HepG2 (cell line): ENCODE measurements around the gene MLYCD. TPM values are rescaled to one million over a fixed set of nuclear protein-coding genes. Genes with fewer than 3 reads are reported as not detected.

ENCODE experiments used
- ATF1 ChIP-seq: IDR thresholded peaks from 2 replicates; pipeline ENCODE4 v1.6.1; 2016; ENCODE audit warnings: mild to moderate bottlenecking, control low read depth
- ATF7 ChIP-seq, 2 experiments: fragments of 450-650 bp in 1 of 2; sonication (generic) in 1 of 2; formaldehyde crosslinking in 1 of 2; IDR thresholded peaks; 2 replicates each; pipeline versions ENCODE4 v1.4.0 to v1.6.1; 2016 to 2020; ENCODE audit warnings: antibody characterized with exemption in 1 of 2, mild to moderate bottlenecking in 1 of 2, missing genetic modification reagents in 1 of 2
- CTCF ChIP-seq: sonication (generic); formaldehyde crosslinking; IDR thresholded peaks from 2 replicates; pipeline ENCODE4 v1.5.0; 2020; ENCODE audit warnings: mild to moderate bottlenecking, missing genetic modification reagents, moderate library complexity
- ETS1 ChIP-seq: sonication (generic); formaldehyde crosslinking; IDR thresholded peaks from 2 replicates; pipeline ENCODE4 v1.4.0; 2020; ENCODE audit warnings: missing genetic modification reagents
- GATA4 ChIP-seq: sonication (generic); IDR thresholded peaks from 2 replicates; pipeline ENCODE4 v1.6.1; 2016; ENCODE audit warnings: antibody characterized with exemption, low read depth, borderline replicate concordance
- HNF1A ChIP-seq, 2 experiments: sonication (generic) in 1 of 2; formaldehyde crosslinking in 1 of 2; IDR thresholded peaks; 2 replicates each; pipeline versions ENCODE4 v1.4.0 to v1.6.1; 2016 to 2020; ENCODE audit warnings: borderline replicate concordance in 1 of 2, low read depth in 1 of 2, mild to moderate bottlenecking in 1 of 2, missing genetic modification reagents in 1 of 2
- HOXA3 ChIP-seq: sonication (generic); formaldehyde crosslinking; IDR thresholded peaks from 2 replicates; pipeline ENCODE4 v1.5.0; 2020; ENCODE audit warnings: missing genetic modification reagents
- IKZF5 ChIP-seq: IDR thresholded peaks from 2 replicates; pipeline ENCODE4 v1.6.1; 2018; ENCODE audit warnings: missing genetic modification reagents, mild to moderate bottlenecking, missing compliant biosample characterization
- LCORL ChIP-seq, 2 experiments: fragments of 450-650 bp in 1 of 2; sonication (generic) in 1 of 2; formaldehyde crosslinking in 1 of 2; IDR thresholded peaks; 2 replicates each; pipeline versions ENCODE4 v1.5.0 to v1.6.1; 2017 to 2020; ENCODE audit warnings: antibody characterized with exemption in 1 of 2, missing genetic modification reagents in 1 of 2
- MAFK ChIP-seq, 2 experiments: IDR thresholded peaks in 1 of 2; conservative IDR thresholded peaks in 1 of 2; 2 replicates each; pipeline ENCODE4 v1.6.1; 2011; ENCODE audit warnings: improper control_type of control experiment in 2 of 2, low read length in 2 of 2
- RXRB ChIP-seq: IDR thresholded peaks from 2 replicates; pipeline ENCODE4 v1.6.1; 2016; ENCODE audit warnings: borderline replicate concordance, missing genetic modification reagents, missing compliant biosample characterization
- TEF ChIP-seq: sonication (generic); formaldehyde crosslinking; IDR thresholded peaks from 2 replicates; pipeline ENCODE4 v1.5.0; 2020; ENCODE audit warnings: missing genetic modification reagents
- ZMYM3 ChIP-seq: sonication (generic); formaldehyde crosslinking; IDR thresholded peaks from 2 replicates; pipeline ENCODE4 v1.5.1; 2020; ENCODE audit warnings: mild to moderate bottlenecking, missing genetic modification reagents
- ZNF138 ChIP-seq: sonication (generic); formaldehyde crosslinking; IDR thresholded peaks from 2 replicates; pipeline ENCODE4 v1.5.0; 2020; ENCODE audit warnings: mild to moderate bottlenecking, low read depth, missing genetic modification reagents
- ZNF484 ChIP-seq: sonication (generic); formaldehyde crosslinking; IDR thresholded peaks from 2 replicates; pipeline ENCODE4 v1.5.1; 2020; ENCODE audit warnings: mild to moderate bottlenecking, low read depth, missing genetic modification reagents, borderline replicate concordance
- ZNF570 ChIP-seq: sonication (generic); formaldehyde crosslinking; IDR thresholded peaks from 2 replicates; pipeline ENCODE4 v1.4.0; 2020; ENCODE audit warnings: mild to moderate bottlenecking, missing genetic modification reagents, borderline replicate concordance
- ZNF605 ChIP-seq: sonication (generic); formaldehyde crosslinking; IDR thresholded peaks from 2 replicates; pipeline ENCODE4 v1.8.0; 2022; ENCODE audit warnings: mild to moderate bottlenecking, missing genetic modification reagents
- ZNF607 ChIP-seq: sonication (generic); formaldehyde crosslinking; IDR thresholded peaks from 2 replicates; pipeline ENCODE4 v1.5.1; 2020; ENCODE audit warnings: missing genetic modification reagents, mild to moderate bottlenecking, borderline replicate concordance
- ZNF878 ChIP-seq: sonication (generic); formaldehyde crosslinking; IDR thresholded peaks from 2 replicates; pipeline ENCODE4 v1.8.1; 2023; ENCODE audit warnings: mild to moderate bottlenecking, missing genetic modification reagents, moderate library complexity
- ZSCAN29 ChIP-seq: sonication (generic); formaldehyde crosslinking; conservative IDR thresholded peaks from 2 replicates; pipeline ENCODE4 v1.4.0; 2020; ENCODE audit warnings: mild to moderate bottlenecking, missing genetic modification reagents
- polyA plus RNA-seq, 8 experiments: library from polyadenylated mRNA; depleted of rRNA in 3 of 8; stranded (reverse) in 7 of 8; unstranded in 1 of 8; fragments of >200 nt; fragmentation: Illumina TruSeq in 4 of 8; extraction: Trizol in 4 of 8; gene quantifications; 2 replicates each; pipeline versions ENCODE4 v1.2.1 to v1.2.3, GENCODE V29; 2011 to 2016; ENCODE audit warnings: low read depth in 4 of 8, missing spikeins in 1 of 8, mixed read lengths in 1 of 8; ENCODE audit not compliant: insufficient read depth in 1 of 8
- total RNA-seq, 5 experiments: library from RNA; depleted of rRNA; stranded (reverse); fragments of >200 nt; fragmentation: Illumina TruSeq; extraction: Trizol; gene quantifications; 2 replicates each; pipeline ENCODE4 v1.2.3, GENCODE V29; 2016; ENCODE audit warnings: low read depth in 1 of 5

Gene MLYCD
- total and polyA plus RNA-seq, 2 of the 13 experiments (the other 11 are each of a cell fraction or from before 2014, with no cell fraction given) = 1.8 to 4.0 TPM

GRCh38 chr16:83952587-83952939 is 53.6 kb downstream of the MLYCD start (continued):
- no peak for TF ChIP-seq HNF1A (IDR thresholded peaks at IDR 0.05; ENCODE audit: low read depth)
- no peak for TF ChIP-seq HNF1A (CRISPR knock-in tag; IDR thresholded peaks at IDR 0.05; ENCODE audit: borderline replicate concordance)
- TF ChIP-seq ZNF605 (CRISPR knock-in tag) = no peak
- no peak for TF ChIP-seq MAFK (conservative IDR thresholded peaks at IDR 0.05 in 1 of 2, IDR thresholded peaks at IDR 0.05 in 1 of 2; ENCODE audit: low read length in 2 of 2)
- no peak for TF ChIP-seq RXRB (CRISPR knock-in tag)
- TF ChIP-seq ATF1 = no peak
- no peak for TF ChIP-seq HOXA3 (CRISPR knock-in tag)
- TF ChIP-seq ZNF570 = no peak
- no peak for TF ChIP-seq IKZF5 (CRISPR knock-in tag)
- TF ChIP-seq ZNF484 = no peak
- TF ChIP-seq ETS1 (CRISPR knock-in tag) = no peak
- no peak for TF ChIP-seq GATA4
- no peak for TF ChIP-seq CTCF (CRISPR knock-in tag)
- TF ChIP-seq ZSCAN29 (CRISPR knock-in tag) = no peak
- no peak for TF ChIP-seq TEF (CRISPR knock-in tag)
- TF ChIP-seq ZMYM3 (CRISPR knock-in tag) = peak; percentile 94
- no peak for TF ChIP-seq ATF7 (IDR thresholded peaks at IDR 0.05)
- 0 out of 2 replicates have a peak, but pooled peaks have one; percentile 16 for TF ChIP-seq ATF7 (CRISPR knock-in tag; IDR thresholded peaks at IDR 0.05)
- no peak for TF ChIP-seq ZNF878 (CRISPR knock-in tag)
- TF ChIP-seq ZNF138 = no peak
- peak; percentile 57; the same call in 1 of the 2 replicates for TF ChIP-seq LCORL (IDR thresholded peaks at IDR 0.05)
- TF ChIP-seq LCORL (CRISPR knock-in tag; IDR thresholded peaks at IDR 0.05) = no peak
- TF ChIP-seq ZNF607 = no peak
